HG03442 (cell line): ENCODE data around the gene GCLM.
"Not testable (repeated sequence)": the region's sequence is repeated elsewhere in the genome, so short reads cannot be mapped to it uniquely, and the experiment has no call there.

Experiments used
- ATAC-seq: cut with Tn5 transposase; IDR thresholded peaks from one replicate; pipeline ENCODE4 v1.9.1; 2021; ENCODE audit warnings: mild to moderate bottlenecking, moderate library complexity; ENCODE audit not compliant: unreplicated experiment

GCLM gene, protein sequence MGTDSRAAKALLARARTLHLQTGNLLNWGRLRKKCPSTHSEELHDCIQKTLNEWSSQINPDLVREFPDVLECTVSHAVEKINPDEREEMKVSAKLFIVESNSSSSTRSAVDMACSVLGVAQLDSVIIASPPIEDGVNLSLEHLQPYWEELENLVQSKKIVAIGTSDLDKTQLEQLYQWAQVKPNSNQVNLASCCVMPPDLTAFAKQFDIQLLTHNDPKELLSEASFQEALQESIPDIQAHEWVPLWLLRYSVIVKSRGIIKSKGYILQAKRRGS

DNA sequence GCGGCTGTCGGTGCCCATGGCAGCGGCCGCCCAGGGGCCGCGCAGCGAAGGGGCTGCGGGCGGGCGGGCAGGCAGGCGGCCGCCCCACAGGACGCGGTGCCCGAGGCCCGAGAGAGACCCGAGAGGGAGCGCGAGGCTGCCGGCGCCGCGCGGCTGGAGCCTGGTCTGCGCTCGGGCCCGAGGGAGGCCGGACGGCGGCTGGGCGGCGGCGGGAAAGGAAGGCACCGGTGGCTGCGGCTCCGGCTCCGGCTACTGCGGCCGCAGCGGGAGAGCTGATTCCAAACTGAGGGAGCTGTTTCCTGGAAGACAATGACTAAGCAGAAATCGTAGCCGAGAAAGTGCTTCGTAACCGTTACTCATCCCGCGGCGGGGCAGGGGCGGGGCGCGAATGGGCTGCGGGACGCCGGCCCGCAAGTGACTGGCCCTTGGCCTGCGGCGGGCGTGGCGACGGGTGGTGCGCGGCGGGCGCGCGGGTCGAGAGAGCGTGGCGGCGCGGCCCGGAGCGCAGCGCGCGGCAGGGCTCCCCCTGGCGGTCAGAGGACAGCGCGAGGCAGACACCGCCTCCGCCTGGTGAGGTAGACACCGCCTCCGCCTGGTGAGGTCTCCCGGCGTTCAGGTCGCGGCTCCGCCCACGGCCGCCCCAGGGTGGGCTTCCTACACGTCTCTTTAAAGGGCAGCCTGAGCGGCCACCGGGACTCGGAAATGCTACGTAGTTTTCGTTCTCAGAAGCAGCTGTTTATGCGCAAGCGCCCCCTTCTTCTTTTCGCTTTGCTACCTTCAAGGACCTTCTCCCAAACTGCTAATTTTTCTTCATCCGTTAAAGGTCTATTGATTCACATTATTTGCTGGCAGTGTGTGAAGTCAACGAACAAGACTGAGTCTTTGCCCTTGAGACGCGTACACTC lies at the start of gene GCLM:
TSS of gene GCLM (minus strand) at position 285 of the 905 bp plus-strand sequence. CDS start at position 18, 267 bp downstream.
- ATAC-seq, result peak; percentile 92

GRCh38 chr1:93958726-93959100 lies 49.5 kb upstream of the GCLM start:
- ATAC-seq, result no peak

GRCh38 chr1:93958032-93958725 lies 48.9 kb upstream of the GCLM start:
- no peak for ATAC-seq

- no peak for ATAC-seq
Measured at GRCh38 chr1:93955765-93956164, 46.5 kb upstream of the GCLM start.

- not testable (repeated sequence) for ATAC-seq
Measured at GRCh38 chr1:93947002-93947686, 37.9 kb upstream of the GCLM start.

- ATAC-seq, result no peak
Measured at GRCh38 chr1:93938461-93939145, 29.4 kb upstream of the GCLM start.

GRCh38 chr1:93937997-93938396 lies 28.8 kb upstream of the GCLM start:
- ATAC-seq, result no peak

GRCh38 chr1:93925206-93925605 lies 16.0 kb upstream of the GCLM start:
- no peak for ATAC-seq

- ATAC-seq, result no peak
Measured at GRCh38 chr1:93919780-93920179, 10.6 kb upstream of the GCLM start.

GRCh38 chr1:93917302-93917701 lies 8.1 kb upstream of the GCLM start:
- ATAC-seq, result no peak

- ATAC-seq, result not testable (repeated sequence)
Measured at GRCh38 chr1:93910880-93911279, 1.6 kb upstream of the GCLM start.

DNA sequence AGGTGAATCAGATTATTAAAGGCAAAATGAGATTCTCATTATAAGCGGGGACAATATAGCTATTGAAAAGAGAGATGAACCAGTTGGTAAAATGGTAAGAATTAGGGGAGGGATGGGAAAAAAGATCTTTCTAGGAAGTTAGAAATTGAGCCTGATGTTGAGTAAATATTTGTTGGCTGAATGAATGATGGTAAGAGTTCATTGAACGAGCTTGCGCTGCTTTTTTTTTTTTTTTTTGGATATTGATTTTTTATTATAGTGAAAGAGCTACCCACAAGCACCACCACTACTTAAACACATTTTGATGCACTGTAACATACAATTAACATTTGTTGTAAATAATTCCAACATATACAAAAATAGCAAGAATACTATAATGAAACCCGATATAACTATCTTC lies 1.1 kb upstream of the GCLM start:
- no peak for ATAC-seq

- ATAC-seq, result peak; percentile 31
Measured at GRCh38 chr1:93908394-93909145, 660 bp downstream of the GCLM start.

GRCh38 chr1:93907718-93908117 lies 1.5 kb downstream of the GCLM start:
- no peak for ATAC-seq

GRCh38 chr1:93906480-93906879 lies 2.8 kb downstream of the GCLM start:
- no peak for ATAC-seq

GRCh38 chr1:93905734-93906133 lies 3.5 kb downstream of the GCLM start:
- ATAC-seq, result no peak

- no peak for ATAC-seq
Measured at GRCh38 chr1:93905051-93905450, 4.2 kb downstream of the GCLM start.

DNA sequence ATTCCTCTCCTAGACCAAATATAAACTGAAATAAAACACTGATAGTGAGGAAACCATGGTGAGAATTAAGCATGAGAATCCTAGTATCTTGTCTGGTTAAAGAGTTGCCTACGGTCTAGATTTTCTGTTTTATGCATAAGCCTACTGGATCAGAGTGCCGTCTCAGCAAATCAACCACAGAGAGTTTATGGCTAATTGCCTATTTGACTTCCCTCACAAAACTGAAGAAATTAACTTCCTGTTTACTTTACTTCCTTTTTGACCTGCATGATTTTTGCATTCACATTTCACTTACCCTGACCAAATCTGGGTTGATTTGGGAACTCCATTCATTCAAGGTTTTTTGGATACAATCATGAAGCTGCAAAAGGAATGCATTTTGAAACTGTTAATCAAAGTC lies 5.0 kb downstream of the GCLM start:
- no peak for ATAC-seq

- no peak for ATAC-seq
Measured at GRCh38 chr1:93900723-93901504, 8.3 kb downstream of the GCLM start.
